HepG2 (cell line): ENCODE measurements around the gene KCND2. TPM values are rescaled to one million over a fixed set of nuclear protein-coding genes. Genes with fewer than 3 reads are reported as not detected.
A peak's percentile ranks its signal among the peaks of the same experiment; 100 is the strongest.

Experiments used
- ATAC-seq: fragments of 200-7000 bp; cut with Tn5 transposase; 3 replicates; pipeline ENCODE4 v1.9.1; 2020; ENCODE audit warnings: mild to moderate bottlenecking, moderate library complexity
- BruUV-seq: library from RNA; stranded (reverse); fragments of 400-500 nt; replicated peaks from 2 replicates; lab custom pipeline; 2021; lab: Mats Ljungman, UMichigan
- CTCF ChIA-PET: fragments of 300-600 bp; formaldehyde crosslinking; extraction: SDS; loops from one replicate; lab custom pipeline; 2021; ENCODE audit warnings: low total read pairs, inconsistent platforms, low intra/inter-chr PET ratio; lab: Yijun Ruan, JAX
- POLR2A ChIA-PET: fragments of 350-600 bp; sonication (Branson Sonifier 250); formaldehyde crosslinking; loops from one replicate; lab custom pipeline; 2020; ENCODE audit warnings: antibody characterized with exemption, inconsistent platforms; lab: Yijun Ruan, JAX
- DNase-seq: peaks from one replicate; pipeline ENCODE4 v3.0.0-alpha.2; 2015; ENCODE audit warnings: low spot score
- FAIRE-seq: peaks from 3 replicates; lab custom pipeline; 2011; peaks lifted over from hg19 to GRCh38; lab: Jason Lieb, UNC
- H2AFZ ChIP-seq: one replicate; pipeline ENCODE4 v1.6.1; 2011; ENCODE audit warnings: low read length, inconsistent platforms
- H3K27ac ChIP-seq: fragments of 300-600 bp; 3 replicates; pipeline ENCODE4 v1.8.0; 2011; ENCODE audit warnings: mixed run types, mild to moderate bottlenecking, mixed read lengths, low read length, inconsistent platforms; ENCODE audit not compliant: insufficient read depth; ENCODE audit errors: extremely low read length
- H3K27me3 ChIP-seq, 2 experiments: fragments of 200-600 bp in 1 of 2; 2 replicates in 1 of 2; 3 replicates in 1 of 2; pipeline versions ENCODE4 v1.6.0 to v1.8.0; 2011; ENCODE audit warnings: low read length in 2 of 2, mild to moderate bottlenecking in 2 of 2, moderate library complexity in 2 of 2, inconsistent platforms in 1 of 2; ENCODE audit not compliant: insufficient read depth in 2 of 2, control insufficient read depth in 1 of 2
- H3K36me3 ChIP-seq, 2 experiments: fragments of 200-600 bp in 1 of 2; replicated peaks in 1 of 2; 2 replicates in 1 of 2; 3 replicates in 1 of 2; pipeline versions ENCODE4 v1.5.1 to v1.8.0; 2011; ENCODE audit warnings: low read length in 2 of 2, inconsistent platforms in 1 of 2; ENCODE audit not compliant: insufficient read depth in 2 of 2, control insufficient read depth in 1 of 2
- H3K4me1 ChIP-seq: 2 replicates; pipeline ENCODE4 v1.5.1; 2012; ENCODE audit warnings: low read length, inconsistent platforms; ENCODE audit not compliant: insufficient read depth
- H3K4me2 ChIP-seq: 2 replicates; pipeline ENCODE4 v1.6.0; 2011; ENCODE audit warnings: low read depth, low read length, inconsistent platforms
- H3K4me3 ChIP-seq, 3 experiments: fragments of 200-600 bp in 1 of 3; sonication (generic), shearing (Covaris generic) in 1 of 3; replicated peaks in 1 of 3; 2 replicates each; pipeline ENCODE4 v1.5.1; 2011 to 2016; ENCODE audit warnings: low read length in 3 of 3, inconsistent platforms in 2 of 3, low read depth in 2 of 3, mild to moderate bottlenecking in 2 of 3, control low read depth in 1 of 3, mixed read lengths in 1 of 3; ENCODE audit not compliant: insufficient read depth in 1 of 3
- H3K79me2 ChIP-seq: one replicate; pipeline ENCODE4 v1.6.1; 2011; ENCODE audit warnings: low read length, inconsistent platforms; ENCODE audit not compliant: insufficient read depth
- H3K9ac ChIP-seq: 2 replicates; pipeline ENCODE4 v1.6.0; 2011; ENCODE audit warnings: mild to moderate bottlenecking, low read depth, low read length, inconsistent platforms; ENCODE audit not compliant: insufficient read depth
- H3K9me3 ChIP-seq: 2 replicates; pipeline ENCODE4 v1.5.1; 2012; ENCODE audit warnings: mild to moderate bottlenecking, low read length
- H4K20me1 ChIP-seq: 2 replicates; pipeline ENCODE4 v1.6.0; 2011; ENCODE audit warnings: inconsistent platforms, mild to moderate bottlenecking, low read length, moderate library complexity; ENCODE audit not compliant: insufficient read depth
- MAFF ChIP-seq: IDR thresholded peaks from 2 replicates; pipeline ENCODE4 v1.6.1; 2011; ENCODE audit warnings: low read depth, low read length, improper control_type of control experiment
- MAFK ChIP-seq, 2 experiments: IDR thresholded peaks in 1 of 2; conservative IDR thresholded peaks in 1 of 2; 2 replicates each; pipeline ENCODE4 v1.6.1; 2011; ENCODE audit warnings: improper control_type of control experiment in 2 of 2, low read length in 2 of 2
- MEIS1 ChIP-seq: sonication (generic); formaldehyde crosslinking; IDR thresholded peaks from 2 replicates; pipeline ENCODE4 v1.9.0; 2021; ENCODE audit warnings: mild to moderate bottlenecking, missing genetic modification reagents, moderate library complexity, borderline replicate concordance
- NR2F6 ChIP-seq, 2 experiments: IDR thresholded peaks; 2 replicates each; pipeline ENCODE4 v1.6.1; 2016; ENCODE audit warnings: antibody characterized with exemption in 1 of 2, mild to moderate bottlenecking in 1 of 2
- PHF20 ChIP-seq: sonication (generic); formaldehyde crosslinking; IDR thresholded peaks from 2 replicates; pipeline ENCODE4 v1.5.0; 2020; ENCODE audit warnings: mild to moderate bottlenecking, missing genetic modification reagents
- ZNF362 ChIP-seq: sonication (generic); formaldehyde crosslinking; IDR thresholded peaks from 2 replicates; pipeline ENCODE4 v1.4.0; 2020; ENCODE audit warnings: missing genetic modification reagents, mild to moderate bottlenecking, borderline replicate concordance
- ZNF792 ChIP-seq: IDR thresholded peaks from 2 replicates; pipeline ENCODE4 v1.6.1; 2016
- ZNF850 ChIP-seq: sonication (generic); formaldehyde crosslinking; conservative IDR thresholded peaks from 2 replicates; pipeline ENCODE4 v1.9.0; 2021; ENCODE audit warnings: mild to moderate bottlenecking, missing genetic modification reagents
- WGBS: methylation state at CpG from one replicate; pipeline ENCODE4 v1.1.6; 2017; ENCODE audit warnings: low lambda C conversion rate; 5-methylcytosine and 5-hydroxymethylcytosine counted together
- in situ Hi-C: cut with HindIII; loops from 2 replicates; pipeline ENCODE4 v1.10.0; 2017; ENCODE audit warnings: low pct_unique_long_range_greater_than_20kb; ENCODE audit not compliant: extremely low pct_ligation_motif_present
- intact Hi-C: fragments of 100-400 bp; cut with micrococcal nuclease; formaldehyde crosslinking; loops from one replicate; pipeline ENCODE4 v1.10.0; 2022; ENCODE audit not compliant: unreplicated experiment
- polyA plus RNA-seq, 8 experiments: library from polyadenylated mRNA; depleted of rRNA in 3 of 8; stranded (reverse) in 7 of 8; unstranded in 1 of 8; fragments of >200 nt; fragmentation: Illumina TruSeq in 4 of 8; extraction: Trizol in 4 of 8; gene quantifications; 2 replicates each; pipeline versions ENCODE4 v1.2.1 to v1.2.3, GENCODE V29; 2011 to 2016; ENCODE audit warnings: low read depth in 4 of 8, missing spikeins in 1 of 8, mixed read lengths in 1 of 8; ENCODE audit not compliant: insufficient read depth in 1 of 8
- total RNA-seq, 5 experiments: library from RNA; depleted of rRNA; stranded (reverse); fragments of >200 nt; fragmentation: Illumina TruSeq; extraction: Trizol; gene quantifications; 2 replicates each; pipeline ENCODE4 v1.2.3, GENCODE V29; 2016; ENCODE audit warnings: low read depth in 1 of 5

KCND2 gene
- total and polyA plus RNA-seq, 2 of the 13 experiments (the other 11 are each of a cell fraction or from before 2014, with no cell fraction given): not detected

GRCh38 chr7:120793213-120793936, 520.4 kb downstream of the KCND2 start:
- Histone ChIP-seq H3K9ac (no peak overlapping the region), H3K4me2 (no peak overlapping the region), H3K36me3 (no peaks in the 10 kb centered on the region), H4K20me1 (no peaks in the 10 kb centered on the region), H3K4me1 (no peaks in the 10 kb centered on the region), H3K4me3 (no peak overlapping the region), H3K27me3 (no peaks in the 10 kb centered on the region), H3K9me3 (no peaks in the 10 kb centered on the region), H3K79me2 (no peaks in the 10 kb centered on the region), H2AFZ (no peak overlapping the region), H3K27ac (no peak overlapping the region)
- intact Hi-C loops: loop anchor here (5.0 kb wide), 1 partner anchor 64 kb away; the partner anchor contains the start of gene TSPAN12
- in situ Hi-C loops: no loop called here
- ATAC-seq (no peak), FAIRE-seq (no peak), DNase-seq (no peak)
- BruUV-seq: no TSS peak
- CTCF ChIA-PET: no interaction called here
- peak; percentile 67 for TF ChIP-seq MAFF
- no peak for TF ChIP-seq MEIS1 (CRISPR knock-in tag)
- no peak for TF ChIP-seq ZNF850 (CRISPR knock-in tag)
- no peak for TF ChIP-seq PHF20 (CRISPR knock-in tag)
- peak; percentile 55 to 59 for TF ChIP-seq MAFK (conservative IDR thresholded peaks at IDR 0.05 in 1 of 2, IDR thresholded peaks at IDR 0.05 in 1 of 2; ENCODE audit: low read length in 2 of 2)
- no peak for TF ChIP-seq ZNF792
- no peak for TF ChIP-seq NR2F6 (IDR thresholded peaks at IDR 0.05)
- no peak for TF ChIP-seq NR2F6 (CRISPR knock-in tag; IDR thresholded peaks at IDR 0.05)
- POLR2A ChIA-PET: no interaction called here
- 18% methylated on average over 3 of the region's 3 CpGs for WGBS

GRCh38 chr7:120794106-120794729, 521.2 kb downstream of the KCND2 start:
- DNase-seq (no peak), FAIRE-seq (no peak), ATAC-seq (no peak)
- WGBS: 14% methylated on average over 4 of the region's 4 CpGs
- CTCF ChIA-PET: no interaction called here
- H3K27me3 ChIP-seq: no peaks in the 10 kb centered on the region
- H3K9me3 ChIP-seq: no peaks in the 10 kb centered on the region
- no peaks in the 10 kb centered on the region for H4K20me1 ChIP-seq
- H3K4me2 ChIP-seq: no peak overlapping the region
- H3K4me1 ChIP-seq: no peaks in the 10 kb centered on the region
- BruUV-seq: no TSS peak
- no peaks in the 10 kb centered on the region for H3K79me2 ChIP-seq
- H3K9ac ChIP-seq: no peak overlapping the region
- no peak overlapping the region for H3K27ac ChIP-seq
- POLR2A ChIA-PET: no interaction called here
- no peak overlapping the region for H2AFZ ChIP-seq
- no peak for TF ChIP-seq ZNF362
- intact Hi-C loops (loop anchor here (5.0 kb wide), 1 partner anchor 63 kb away; the partner anchor contains the start of gene TSPAN12), in situ Hi-C loops (no loop called here)
- no peaks in the 10 kb centered on the region for H3K36me3 ChIP-seq
- H3K4me3 ChIP-seq: no peak overlapping the region
